Right lobe of liver (tissue), 4 donors: ENCODE data around the gene PKIG.

Experiments
- CTCF ChIP-seq, 4 donors: fragments of 200-600 bp in 3 of 4; fragments of 450-650 bp in 1 of 4; IDR thresholded peaks; one replicate each; pipeline versions ENCODE4 v1.5.1 to v1.8.0; 2016 to 2022; ENCODE audit warnings: antibody characterized with exemption in 4 of 4, mild to moderate bottlenecking in 2 of 4
- POLR2A ChIP-seq: fragments of 450-650 bp; IDR thresholded peaks from one replicate; pipeline ENCODE4 v1.6.1; 2017; ENCODE audit warnings: antibody characterized with exemption, mild to moderate bottlenecking
- donor health status: DM: no; HTN: no; CAD: no.
- donor health status: DM: no; HTN: no; CAD: no.
- donor health status: DM: no; HTN: yes; CAD: no.

DNA sequence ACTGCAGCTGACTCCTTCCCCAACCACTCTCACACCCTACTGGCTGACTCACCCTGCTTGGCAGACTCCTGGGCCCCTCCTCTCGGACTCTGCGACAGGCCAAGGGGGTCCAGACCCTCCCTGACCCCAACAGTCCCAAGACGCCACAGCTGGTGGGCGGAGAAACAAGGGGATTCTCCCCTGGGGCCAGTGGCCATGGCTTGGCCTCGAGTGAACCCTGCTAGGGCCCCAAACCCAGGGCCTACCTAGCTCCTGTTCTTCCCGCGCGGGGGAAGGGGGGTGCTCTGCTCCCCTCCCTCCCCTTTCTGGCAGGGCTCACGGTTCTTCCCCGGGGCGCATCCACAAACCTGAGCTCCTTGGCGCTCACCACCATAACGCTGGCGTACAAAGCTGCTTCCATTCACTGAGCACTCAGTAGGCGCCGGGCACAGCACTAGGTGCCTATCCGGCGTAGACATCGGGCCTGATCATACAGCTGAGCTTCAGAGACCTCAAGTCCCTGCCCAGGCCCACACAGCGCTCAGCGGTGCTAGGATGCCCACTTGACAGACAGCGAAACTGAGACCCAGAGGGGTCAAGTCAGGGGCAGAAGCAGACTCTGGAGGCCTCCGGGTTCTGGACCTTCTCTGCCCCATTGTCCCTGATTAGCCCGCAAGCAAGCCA, 68.5 kb downstream of the PKIG start:
- TF ChIP-seq POLR2A (no peak), CTCF (IDR thresholded peaks at IDR 0.05) (no peak)
